PC-3 (cell line): ENCODE results near the gene GRIP2. TPM values are rescaled to one million over a fixed set of nuclear protein-coding genes. Genes with fewer than 3 reads are reported as not detected.

ENCODE experiments used
- ATAC-seq: fragments of 200-7000 bp; cut with Tn5 transposase; 2 replicates; pipeline ENCODE4 v1.9.1; 2020; ENCODE audit warnings: mild to moderate bottlenecking, moderate library complexity
- BruUV-seq: library from RNA; stranded (reverse); fragments of 400-500 nt; replicated peaks from 2 replicates; lab custom pipeline; 2021; lab: Mats Ljungman, UMichigan
- CTCF ChIA-PET: fragments of 300-600 bp; sonication (Branson Sonifier 250); formaldehyde crosslinking; loops from one replicate; lab custom pipeline; 2022; ENCODE audit warnings: antibody characterized with exemption; lab: Charles Lee
- POLR2A ChIA-PET: fragments of 300-600 bp; sonication (Branson Sonifier 250); formaldehyde crosslinking; loops from one replicate; lab custom pipeline; 2022; ENCODE audit warnings: antibody characterized with exemption; ENCODE audit not compliant: unreplicated experiment; lab: Charles Lee
- DNase-seq: peaks from one replicate; pipeline ENCODE4 v3.0.0-alpha.2; 2015
- H2AFZ ChIP-seq: fragments of 300-600 bp; sonication (generic); 2 replicates; pipeline ENCODE4 v1.6.0; 2016; ENCODE audit warnings: antibody characterized with exemption, low read length
- H3F3A ChIP-seq: fragments of 300-600 bp; sonication (generic); one replicate; pipeline ENCODE4 v1.6.0; 2017; ENCODE audit warnings: antibody characterized with exemption, low read length, control low read depth, mild to moderate bottlenecking; ENCODE audit not compliant: unreplicated experiment
- H3K27ac ChIP-seq: fragments of 300-600 bp; sonication (generic); 2 replicates; pipeline ENCODE4 v1.5.1; 2016; ENCODE audit warnings: mild to moderate bottlenecking, low read length
- H3K27me3 ChIP-seq: fragments of 300-600 bp; sonication (generic); 2 replicates; pipeline ENCODE4 v1.6.1; 2016; ENCODE audit warnings: low read length, mixed read lengths
- H3K36me3 ChIP-seq: fragments of 300-600 bp; sonication (generic); 2 replicates; pipeline ENCODE4 v1.6.1; 2016; ENCODE audit warnings: low read depth, mixed run types, low read length, mixed read lengths
- H3K4me1 ChIP-seq: fragments of 300-600 bp; sonication (generic); 2 replicates; pipeline ENCODE4 v1.5.1; 2016; ENCODE audit warnings: low read length; ENCODE audit not compliant: insufficient read depth
- H3K4me2 ChIP-seq: fragments of 300-600 bp; sonication (generic); 2 replicates; pipeline ENCODE4 v1.6.0; 2016; ENCODE audit warnings: low read length
- H3K4me3 ChIP-seq: fragments of 300-600 bp; sonication (generic); 2 replicates; pipeline ENCODE4 v1.5.1; 2016; ENCODE audit warnings: mild to moderate bottlenecking, low read length, mixed read lengths
- H3K79me2 ChIP-seq: fragments of 300-600 bp; sonication (generic); 2 replicates; pipeline ENCODE4 v1.6.1; 2017; ENCODE audit warnings: low read length, mixed read lengths
- H3K9ac ChIP-seq: fragments of 300-600 bp; sonication (generic); 2 replicates; pipeline ENCODE4 v1.6.0; 2016; ENCODE audit warnings: mild to moderate bottlenecking, low read length
- H3K9me2 ChIP-seq: fragments of 300-600 bp; sonication (generic); replicated peaks from 2 replicates; pipeline ENCODE4 v1.6.1; 2016; ENCODE audit warnings: mixed run types, low read length, mixed read lengths
- H3K9me3 ChIP-seq: fragments of 300-600 bp; sonication (generic); 2 replicates; pipeline ENCODE4 v1.6.1; 2016; ENCODE audit warnings: low read length, mixed read lengths
- H4K20me1 ChIP-seq: fragments of 300-600 bp; sonication (generic); 2 replicates; pipeline ENCODE4 v1.6.1; 2016; ENCODE audit warnings: low read length, mixed read lengths
- CTCF ChIP-seq: fragments of 300-600 bp; sonication (generic); conservative IDR thresholded peaks from 2 replicates; pipeline ENCODE4 v1.5.1; 2017; ENCODE audit warnings: antibody characterized with exemption, low read depth, mild to moderate bottlenecking, low read length
- EZH2 ChIP-seq: fragments of 300-600 bp; sonication (generic); IDR thresholded peaks from one replicate; pipeline ENCODE4 v1.6.1; 2017; ENCODE audit warnings: antibody characterized with exemption, mild to moderate bottlenecking, low read length; ENCODE audit not compliant: unreplicated experiment
- EZH2phosphoT487 ChIP-seq: fragments of 300-600 bp; sonication (generic); IDR thresholded peaks from 2 replicates; pipeline ENCODE4 v1.6.1; 2018; ENCODE audit warnings: mild to moderate bottlenecking, antibody characterized with exemption, low read length, borderline replicate concordance
- intact Hi-C: fragments of 100-400 bp; cut with micrococcal nuclease; formaldehyde crosslinking; loops from 2 replicates; pipeline ENCODE4 v1.9.0; 2023
- total RNA-seq: library from RNA; depleted of rRNA; stranded (reverse); fragments of >200 nt; gene quantifications from 2 replicates; pipeline ENCODE4 v1.2.3, GENCODE V29; 2014

The GRIP2 gene
- total RNA-seq, 1 experiment from 2014 or later: 0.36 TPM

- no peaks in the 10 kb centered on the region for H3F3A ChIP-seq
- H3K79me2 ChIP-seq: no peaks in the 10 kb centered on the region
- no peak overlapping the region for H3K27ac ChIP-seq
- H2AFZ ChIP-seq: no peak overlapping the region
- H3K9me3 ChIP-seq: no peaks in the 10 kb centered on the region
- no peaks in the 10 kb centered on the region; the same call in 1 of the 2 replicates for H3K27me3 ChIP-seq
- intact Hi-C loops: loop anchor here (5.0 to 10.0 kb wide), 2 partner anchors 149 to 416 kb away; partner anchors contain the start of gene CCDC174
- no peaks in the 10 kb centered on the region for H3K36me3 ChIP-seq
- H3K4me3 ChIP-seq: no peak overlapping the region
- TF ChIP-seq EZH2phosphoT487: no peak
- no peak for TF ChIP-seq CTCF
- TF ChIP-seq EZH2: no peak
- H4K20me1 ChIP-seq: no peaks in the 10 kb centered on the region
- H3K4me1 ChIP-seq: no peaks in the 10 kb centered on the region
- H3K9me2 ChIP-seq: no peaks in the 10 kb centered on the region
- POLR2A ChIA-PET: no interaction called here
- CTCF ChIA-PET: no interaction called here
- ATAC-seq (no peak), DNase-seq (no peak)
- BruUV-seq: no TSS peak
- H3K4me2 ChIP-seq: no peak overlapping the region
- no peak overlapping the region for H3K9ac ChIP-seq
Observed at GRCh38 chr3:14505803-14506500, 34.2 kb downstream of the GRIP2 start.

- H3K4me1 ChIP-seq: no peaks in the 10 kb centered on the region
- no peak overlapping the region for H3K4me2 ChIP-seq
- no peaks in the 10 kb centered on the region for H3K9me2 ChIP-seq
- no peak overlapping the region for H3K27ac ChIP-seq
- no peaks in the 10 kb centered on the region for H3F3A ChIP-seq
- POLR2A ChIA-PET: no interaction called here
- no peak overlapping the region for H3K9ac ChIP-seq
- no peak overlapping the region for H3K4me3 ChIP-seq
- no peaks in the 10 kb centered on the region; the same call in 1 of the 2 replicates for H3K27me3 ChIP-seq
- H4K20me1 ChIP-seq: no peaks in the 10 kb centered on the region
- DNase-seq: no peak
- H3K79me2 ChIP-seq: no peaks in the 10 kb centered on the region
- H2AFZ ChIP-seq: no peak overlapping the region
- no peak for TF ChIP-seq EZH2
- no peak for TF ChIP-seq CTCF
- TF ChIP-seq EZH2phosphoT487: no peak
- CTCF ChIA-PET: interaction anchor here (0.5 to 0.6 kb wide), 2 partner anchors 22 to 136 kb away, joined by 3 to 9 read pairs; no protein-coding TSS in a partner anchor
- H3K36me3 ChIP-seq: no peaks in the 10 kb centered on the region
- intact Hi-C loops: loop anchor here (5.0 to 10.0 kb wide), 2 partner anchors 150 to 417 kb away; partner anchors contain the start of gene CCDC174
- no TSS peak for BruUV-seq
- no peaks in the 10 kb centered on the region for H3K9me3 ChIP-seq
- ATAC-seq: no peak
Observed at GRCh38 chr3:14505001-14505802, 34.9 kb downstream of the GRIP2 start.
